HG03432 (cell line): ENCODE measurements around the gene ZNF235.
"Not testable (repeated sequence)": the region's sequence is repeated elsewhere in the genome, so short reads cannot be mapped to it uniquely, and the experiment has no call there.

Source experiments
- ATAC-seq: cut with Tn5 transposase; IDR thresholded peaks from one replicate; pipeline ENCODE4 v1.9.1; 2021; ENCODE audit warnings: mild to moderate bottlenecking, moderate library complexity; ENCODE audit not compliant: unreplicated experiment

ZNF235 gene

DNA sequence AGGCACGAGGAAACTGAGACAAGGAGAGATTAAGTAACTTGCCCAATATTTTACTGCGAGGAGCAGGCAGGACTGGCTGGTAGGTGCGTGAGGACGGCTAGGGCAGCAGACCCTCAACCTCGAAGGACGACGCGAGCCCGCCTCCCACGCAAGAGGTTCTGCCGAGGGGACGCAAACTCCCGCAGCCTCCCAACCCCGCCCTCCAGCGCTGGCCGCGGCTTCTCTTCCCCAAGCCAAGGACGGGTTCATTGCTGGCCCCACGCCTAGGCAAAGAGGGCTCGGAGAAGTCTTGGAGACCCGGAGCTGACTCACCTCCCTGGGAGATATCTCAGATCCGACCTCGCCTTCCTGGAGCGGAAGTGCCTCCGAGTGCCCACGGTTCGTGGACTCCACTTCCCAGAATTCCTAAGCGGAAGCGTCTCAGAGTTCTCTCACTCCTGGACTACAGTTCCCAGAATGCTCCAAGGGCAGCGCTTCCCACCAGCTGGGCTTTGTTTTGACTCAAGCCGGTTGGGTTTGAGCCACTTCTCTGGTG, at the start of gene ZNF235:
Gene ZNF235 (minus strand): TSS at position 367 of the 535 bp plus-strand sequence. CDS start 1,621 bp downstream, outside the sequence.
- ATAC-seq: peak; percentile 91

- no peak for ATAC-seq
Observed at GRCh38 chr19:44346556-44346955, 41.7 kb upstream of the ZNF235 start.

DNA sequence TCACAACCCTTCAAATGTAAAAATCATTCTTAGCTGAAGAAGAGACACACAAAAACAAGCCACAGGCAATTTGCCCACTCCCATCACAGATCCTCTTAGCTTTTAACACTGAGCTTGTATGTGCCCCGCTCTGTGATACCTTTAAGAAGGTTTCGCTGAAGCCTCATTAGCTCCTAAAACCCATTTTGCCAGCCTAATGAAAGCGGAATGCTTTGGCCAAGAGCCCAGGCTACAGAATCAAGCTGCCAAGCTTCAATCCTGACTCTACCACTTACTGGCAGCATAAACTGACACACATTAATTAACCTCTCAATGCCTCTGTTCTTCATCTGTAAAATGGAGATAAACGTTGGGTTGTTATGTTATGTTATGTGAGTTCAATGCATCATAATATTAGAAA, 41.1 kb upstream of the ZNF235 start:
- ATAC-seq: no peak

DNA sequence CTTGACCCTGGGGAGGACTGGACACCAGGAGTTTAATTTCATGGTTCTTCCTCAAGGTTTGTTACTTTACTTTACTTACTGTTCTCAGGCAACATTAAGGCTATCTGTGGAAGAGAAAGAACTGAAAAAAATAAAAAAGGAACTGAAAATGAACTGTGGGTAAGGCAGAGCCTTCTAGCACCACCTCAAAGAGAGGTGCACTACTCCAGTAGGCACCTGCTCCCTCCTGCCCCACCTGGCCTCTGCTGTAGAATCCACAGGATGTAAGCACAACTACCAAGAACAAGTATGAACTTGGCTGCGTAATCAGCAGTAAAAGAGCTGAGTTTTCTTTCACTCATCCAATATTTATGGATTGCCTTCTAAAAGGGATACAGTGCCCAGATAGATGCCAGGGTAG, 39.4 kb upstream of the ZNF235 start:
- ATAC-seq: no peak

GRCh38 chr19:44341794-44342193, 37.0 kb upstream of the ZNF235 start:
- no peak for ATAC-seq

GRCh38 chr19:44334639-44335038, 29.8 kb upstream of the ZNF235 start:
- not testable (repeated sequence) for ATAC-seq

DNA sequence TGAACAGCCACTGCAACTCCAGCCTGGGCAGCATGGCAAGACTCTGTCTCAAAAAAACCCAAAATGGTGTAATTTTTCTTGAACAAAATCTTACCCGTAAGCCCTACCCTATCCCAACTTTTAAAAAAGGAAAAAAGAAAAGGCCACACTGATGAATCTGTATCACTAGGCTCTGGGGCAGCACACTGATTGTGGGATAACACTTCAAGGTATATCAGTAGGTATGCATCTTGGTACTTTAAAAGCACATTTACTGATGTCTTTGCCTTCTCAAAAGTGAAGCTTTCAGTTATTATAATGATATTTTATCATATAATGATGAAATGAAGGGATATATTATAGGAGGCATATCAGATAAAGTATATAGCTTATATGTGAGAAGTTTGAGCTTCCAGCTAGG, 27.3 kb upstream of the ZNF235 start:
- ATAC-seq: no peak

DNA sequence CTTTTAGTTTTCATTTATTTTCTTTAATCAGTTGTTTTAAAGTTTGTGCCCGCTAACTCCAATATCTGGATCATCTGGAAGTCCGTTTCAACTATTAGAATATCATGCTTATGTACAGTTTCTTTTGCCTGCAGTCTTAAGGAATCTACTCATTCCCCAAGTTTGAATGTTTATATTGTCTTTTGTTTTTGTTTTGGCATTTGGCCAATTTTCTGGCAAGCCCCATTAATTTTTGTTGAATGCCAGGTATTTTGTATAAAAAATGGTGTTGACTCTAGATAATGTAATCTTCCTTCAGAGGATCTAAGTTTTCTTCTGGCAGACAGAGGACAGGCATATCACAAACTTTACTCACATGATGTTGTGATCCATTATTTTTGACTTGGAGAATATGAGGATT, 11.1 kb upstream of the ZNF235 start:
- no peak for ATAC-seq

GRCh38 chr19:44313231-44313630, 8.4 kb upstream of the ZNF235 start:
- no peak for ATAC-seq

DNA sequence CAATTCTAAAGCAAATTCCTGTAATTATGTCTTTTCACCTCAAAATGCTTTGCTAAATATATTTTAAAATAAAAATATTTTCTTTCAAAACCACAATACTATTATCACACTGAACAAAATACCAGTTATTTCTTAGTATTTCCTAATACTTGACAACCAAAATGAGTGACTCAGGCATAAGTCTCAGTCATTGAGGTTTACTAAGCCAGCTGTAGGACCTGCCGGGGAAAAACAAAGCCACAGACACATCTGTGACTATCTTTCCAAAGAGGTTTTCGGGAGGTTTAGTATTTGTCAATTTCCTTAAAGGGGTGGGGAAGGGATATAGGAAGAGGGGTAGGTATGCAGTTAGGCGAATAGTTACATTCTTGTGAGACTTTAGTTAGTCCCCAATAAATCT, 3.2 kb upstream of the ZNF235 start:
- ATAC-seq: no peak

DNA sequence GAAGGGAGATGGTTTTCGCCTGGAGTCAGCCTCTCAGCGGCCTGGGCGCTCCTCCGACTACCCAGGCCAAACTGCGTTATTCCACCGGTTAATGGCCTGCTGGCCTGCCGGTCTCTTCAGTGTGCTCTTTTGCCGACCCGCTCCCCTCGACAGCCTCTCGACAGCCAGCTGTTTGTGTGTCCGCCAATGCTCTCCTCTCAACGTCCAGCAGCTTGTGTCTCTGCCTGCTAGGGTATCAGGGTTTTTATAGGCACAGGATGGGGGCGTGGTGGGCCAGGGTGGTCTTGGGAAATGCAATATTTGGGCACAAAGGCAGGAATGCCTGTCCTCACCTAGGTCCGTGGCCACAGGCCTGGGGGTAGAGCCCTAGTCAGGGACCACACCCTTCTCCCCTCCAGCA, 1.5 kb upstream of the ZNF235 start:
- ATAC-seq: no peak

- no peak for ATAC-seq
Observed at GRCh38 chr19:44305457-44305856, 632 bp upstream of the ZNF235 start.

DNA sequence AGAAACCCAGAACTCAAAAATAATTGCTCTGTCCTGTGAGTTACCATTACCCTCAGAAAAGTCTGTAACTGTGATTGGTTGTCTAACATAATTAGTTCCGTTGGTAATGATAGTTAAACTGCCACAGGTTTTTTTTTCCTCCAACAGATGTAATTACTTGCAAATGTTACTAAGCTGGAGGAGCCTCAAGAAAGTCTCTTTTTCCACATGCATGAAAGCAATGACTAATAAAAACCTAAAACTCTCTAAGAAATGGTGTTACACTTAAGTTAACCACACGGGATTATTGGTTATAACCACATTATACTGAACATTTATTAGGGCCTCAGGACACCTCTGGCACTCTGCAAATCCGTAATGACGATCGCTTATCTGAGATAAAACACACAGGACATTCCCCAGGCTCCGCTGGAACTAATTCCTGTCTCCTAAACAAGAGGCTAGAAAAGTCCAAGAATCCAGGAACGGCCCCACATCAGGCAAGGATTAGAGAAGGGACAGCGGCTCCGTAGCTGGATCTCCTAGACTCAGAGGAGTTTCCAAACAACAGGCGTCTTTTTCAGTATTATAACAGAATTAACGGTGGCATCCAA, 753 bp downstream of the ZNF235 start:
- ATAC-seq: no peak

- ATAC-seq: no peak
Observed at GRCh38 chr19:44303320-44303719, 1.5 kb downstream of the ZNF235 start.

DNA sequence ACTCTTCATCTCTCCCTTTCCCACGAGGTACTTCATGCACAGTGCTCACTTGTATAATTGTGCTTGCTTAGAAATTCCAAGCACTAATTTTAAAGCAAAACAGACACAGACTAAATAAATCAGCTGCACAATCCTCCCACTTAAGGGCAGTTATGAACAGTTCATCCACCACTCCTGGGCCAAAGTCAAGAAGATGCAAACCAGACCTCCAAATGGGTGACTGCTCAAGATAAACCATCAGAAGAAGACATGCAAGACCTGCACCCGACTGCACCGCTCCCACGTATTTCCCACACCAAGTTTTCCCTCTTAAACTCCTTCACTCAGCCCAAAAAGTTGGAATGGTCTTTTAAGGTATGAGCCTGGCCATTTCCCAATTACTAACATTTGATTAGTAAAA, 19.9 kb downstream of the ZNF235 start:
- ATAC-seq: no peak

DNA sequence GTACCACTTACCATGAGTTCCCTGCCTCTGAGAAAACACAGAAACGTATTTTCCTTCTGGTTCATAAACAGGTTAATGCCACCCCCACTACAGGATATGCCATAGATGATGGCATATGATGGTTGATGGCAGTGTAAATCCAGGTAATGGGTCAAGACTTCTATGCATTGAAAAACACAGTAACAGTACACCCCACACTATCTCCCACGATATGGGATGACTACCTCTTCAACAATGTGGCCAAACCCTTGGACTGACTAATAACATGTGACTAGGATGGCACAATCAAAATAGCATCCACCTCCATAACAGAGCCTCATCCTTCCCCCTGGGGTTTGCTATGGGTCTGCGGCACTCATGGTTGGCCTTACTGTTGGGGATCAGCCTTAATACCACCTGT, 22.0 kb downstream of the ZNF235 start:
- ATAC-seq: no peak

- ATAC-seq: no peak
Observed at GRCh38 chr19:44280916-44281315, 23.9 kb downstream of the ZNF235 start.

- ATAC-seq: no peak
Observed at GRCh38 chr19:44278181-44278690, 26.6 kb downstream of the ZNF235 start.

- no peak for ATAC-seq
Observed at GRCh38 chr19:44277331-44277730, 27.5 kb downstream of the ZNF235 start.

DNA sequence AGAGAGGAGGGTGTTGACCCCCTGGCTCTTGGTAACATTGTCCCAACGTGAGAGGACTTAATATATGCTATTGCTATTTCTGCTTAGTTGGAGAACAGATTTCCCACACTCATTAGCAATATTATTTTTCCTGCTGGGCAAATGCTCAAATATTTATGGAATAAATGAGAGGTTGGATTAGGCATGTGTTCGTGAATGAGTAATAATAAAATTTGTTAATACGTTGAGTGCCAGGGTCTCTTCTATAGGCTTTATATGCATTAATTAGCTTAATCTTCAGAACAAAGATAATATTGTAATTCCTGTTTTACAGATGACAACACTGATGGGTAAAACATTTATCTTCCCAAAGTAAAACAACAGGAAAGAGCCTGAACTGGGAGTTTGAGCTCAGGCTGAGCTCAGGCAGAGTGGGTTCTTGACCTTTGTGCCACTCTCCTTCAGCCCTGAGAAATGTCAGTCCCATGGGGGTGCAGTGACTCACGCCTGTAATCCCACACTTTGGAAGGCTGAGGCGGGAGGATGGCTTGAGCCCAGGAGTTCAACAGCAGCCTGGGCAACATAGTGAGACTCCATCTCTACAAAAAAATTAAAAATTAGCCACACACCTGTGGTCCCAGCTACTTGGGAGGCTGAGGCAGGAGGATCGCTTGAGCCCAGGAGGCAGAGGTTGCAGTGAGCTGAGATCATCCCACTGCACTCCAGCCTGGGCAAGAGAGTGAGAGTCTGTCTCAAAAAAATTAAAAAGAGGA, 44.0 kb downstream of the ZNF235 start:
- no peak for ATAC-seq

GRCh38 chr19:44260343-44260681, 44.5 kb downstream of the ZNF235 start:
- no peak for ATAC-seq

DNA sequence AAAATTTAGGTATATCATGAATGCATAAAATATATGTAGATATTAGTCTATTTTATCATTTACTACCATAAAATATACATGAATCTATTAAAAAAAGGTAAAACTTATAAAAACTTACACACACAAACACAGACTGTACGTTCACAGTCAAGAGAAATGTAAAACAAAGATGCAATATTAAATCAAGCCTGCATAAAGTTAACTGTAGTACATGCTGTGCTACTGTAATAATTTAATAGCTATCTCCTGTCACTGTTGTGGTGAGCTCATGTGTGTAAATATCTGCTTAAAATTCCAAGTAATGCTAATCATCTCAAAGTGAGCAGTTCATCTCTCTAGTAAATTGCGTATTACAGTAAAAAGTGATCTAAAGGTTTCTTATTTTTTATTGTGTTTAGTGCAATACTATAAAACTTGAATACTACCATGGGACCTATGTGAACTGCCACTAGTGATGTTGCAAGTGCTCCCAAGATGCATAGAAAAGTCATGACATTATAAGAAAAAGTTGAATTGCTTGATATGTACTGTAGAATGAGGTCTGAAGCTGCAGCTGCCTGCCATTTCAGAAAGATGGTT, 45.9 kb downstream of the ZNF235 start:
- no peak for ATAC-seq
